Posterior cingulate gyrus (tissue), 11 donors: ENCODE measurements around the gene CISD2.
"Not testable (repeated sequence)": the region's sequence is repeated elsewhere in the genome, so short reads cannot be mapped to it uniquely, and the experiment has no call there.

Experiments used
- DNase-seq, 10 donors: peaks; one replicate each; pipeline versions ENCODE4 v3.0.0 to v3.0.0-alpha.2; 2020 to 2021; ENCODE audit warnings: mixed read lengths in 3 of 10
- intact Hi-C: fragments of 100-400 bp; cut with DNase I; formaldehyde crosslinking; loops from one replicate; pipeline ENCODE4 v1.15.1; 2023

Gene CISD2, protein sequence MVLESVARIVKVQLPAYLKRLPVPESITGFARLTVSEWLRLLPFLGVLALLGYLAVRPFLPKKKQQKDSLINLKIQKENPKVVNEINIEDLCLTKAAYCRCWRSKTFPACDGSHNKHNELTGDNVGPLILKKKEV

DNA sequence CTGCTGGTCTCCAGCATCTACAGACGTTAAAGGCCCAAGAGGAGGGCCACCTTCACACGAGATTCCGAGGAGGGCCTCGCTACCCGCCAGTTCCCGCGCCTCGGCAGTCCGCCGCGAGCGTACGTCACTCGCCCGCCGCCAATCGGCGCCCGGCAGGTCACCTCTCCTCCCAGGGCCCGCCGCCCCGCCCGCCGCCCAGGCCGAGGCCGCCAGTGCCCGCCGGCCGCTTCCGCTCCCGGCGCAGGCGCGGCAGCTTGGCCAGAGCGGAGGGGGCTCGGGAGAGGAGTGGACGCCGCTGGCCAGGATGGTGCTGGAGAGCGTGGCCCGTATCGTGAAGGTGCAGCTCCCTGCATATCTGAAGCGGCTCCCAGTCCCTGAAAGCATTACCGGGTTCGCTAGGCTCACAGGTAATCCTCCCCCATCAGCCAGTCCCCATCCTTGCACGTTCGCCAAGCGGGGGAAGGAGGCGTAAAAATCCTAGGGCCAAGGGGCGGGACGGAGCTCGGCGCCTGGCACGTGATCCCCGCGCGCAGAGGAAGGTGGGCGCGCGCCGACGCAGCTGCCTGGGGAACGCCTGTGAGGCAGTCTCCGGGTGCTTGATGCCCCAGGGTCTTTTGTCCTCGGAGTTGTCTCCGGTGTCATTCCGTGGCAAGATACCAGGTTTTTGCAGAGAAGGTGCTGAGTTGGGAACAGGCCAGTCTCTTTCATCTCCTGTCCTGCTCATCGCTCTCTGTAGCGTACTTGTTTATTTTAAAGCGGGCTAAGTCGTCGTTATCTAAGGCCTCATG is at the start of gene CISD2:
CISD2 (plus strand) TSS at position 212 of the 788 bp plus-strand sequence; CDS start at position 305, 93 bp downstream.
- DNase-seq: peak; percentile 86 to 99 (median 93)
- intact Hi-C loops: loop anchor here (1.0 to 5.0 kb wide), 2 partner anchors 42 to 247 kb away; partner anchors contain the start of gene UBE2D3

DNA sequence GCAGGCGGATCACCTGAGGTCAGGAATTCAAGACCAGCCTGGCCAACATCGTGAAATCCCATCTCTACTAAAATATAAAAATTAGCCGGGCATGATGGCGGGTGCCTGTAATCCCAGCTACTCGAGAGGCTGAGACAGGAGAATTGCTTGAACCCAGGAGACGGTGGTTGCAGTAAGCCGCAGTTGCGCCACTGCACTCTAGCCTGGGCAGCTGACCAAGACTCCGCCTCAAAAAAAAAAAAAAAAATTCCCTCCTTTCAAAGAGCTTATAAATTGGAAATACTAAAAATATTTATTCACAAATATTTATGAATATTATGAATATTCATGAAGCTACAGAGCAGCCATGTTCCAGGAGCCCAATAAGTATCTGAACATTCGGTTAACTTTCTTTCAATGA is 49.7 kb upstream of the CISD2 start:
- DNase-seq, intact Hi-C loops: not testable (repeated sequence)

GRCh38 chr4:102819588-102820365 is 49.0 kb upstream of the CISD2 start:
- DNase-seq: no peak
- intact Hi-C loops: no loop called here

GRCh38 chr4:102823464-102823863 is 45.3 kb upstream of the CISD2 start:
- intact Hi-C loops: no loop called here

DNA sequence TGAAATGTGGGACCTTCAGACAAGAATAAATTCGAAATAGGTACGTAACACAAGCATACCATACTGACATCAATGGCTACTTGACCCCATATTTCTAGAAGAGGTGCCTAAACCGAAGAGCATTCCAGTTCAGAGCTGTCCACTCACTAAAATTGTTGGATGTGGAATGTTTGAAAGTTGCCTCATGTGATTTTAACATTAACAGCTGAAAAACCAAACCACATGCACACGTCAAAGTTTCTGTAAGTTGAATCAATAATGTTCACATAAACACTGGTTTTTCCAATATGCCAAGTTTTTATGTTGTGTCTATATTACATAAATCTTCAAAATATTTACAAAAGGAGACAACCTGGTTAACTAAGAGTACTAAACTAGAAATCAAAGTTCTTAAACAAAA is 44.9 kb upstream of the CISD2 start:
- DNase-seq: no peak
- intact Hi-C loops: no loop called here

More at GRCh38 chr4:102823464-102823863, 45.3 kb upstream of the CISD2 start:
- no peak for DNase-seq

GRCh38 chr4:102824398-102824797 is 44.4 kb upstream of the CISD2 start:
- DNase-seq: no peak
- intact Hi-C loops: no loop called here

- intact Hi-C loops: loop anchor here (1.0 to 5.0 kb wide), 4 partner anchors 64 to 323 kb away; partner anchors contain the start of genes BDH2 and NFKB1
These were observed 43.3 kb upstream of the CISD2 start for GRCh38 chr4:102825261-102826091.

DNA sequence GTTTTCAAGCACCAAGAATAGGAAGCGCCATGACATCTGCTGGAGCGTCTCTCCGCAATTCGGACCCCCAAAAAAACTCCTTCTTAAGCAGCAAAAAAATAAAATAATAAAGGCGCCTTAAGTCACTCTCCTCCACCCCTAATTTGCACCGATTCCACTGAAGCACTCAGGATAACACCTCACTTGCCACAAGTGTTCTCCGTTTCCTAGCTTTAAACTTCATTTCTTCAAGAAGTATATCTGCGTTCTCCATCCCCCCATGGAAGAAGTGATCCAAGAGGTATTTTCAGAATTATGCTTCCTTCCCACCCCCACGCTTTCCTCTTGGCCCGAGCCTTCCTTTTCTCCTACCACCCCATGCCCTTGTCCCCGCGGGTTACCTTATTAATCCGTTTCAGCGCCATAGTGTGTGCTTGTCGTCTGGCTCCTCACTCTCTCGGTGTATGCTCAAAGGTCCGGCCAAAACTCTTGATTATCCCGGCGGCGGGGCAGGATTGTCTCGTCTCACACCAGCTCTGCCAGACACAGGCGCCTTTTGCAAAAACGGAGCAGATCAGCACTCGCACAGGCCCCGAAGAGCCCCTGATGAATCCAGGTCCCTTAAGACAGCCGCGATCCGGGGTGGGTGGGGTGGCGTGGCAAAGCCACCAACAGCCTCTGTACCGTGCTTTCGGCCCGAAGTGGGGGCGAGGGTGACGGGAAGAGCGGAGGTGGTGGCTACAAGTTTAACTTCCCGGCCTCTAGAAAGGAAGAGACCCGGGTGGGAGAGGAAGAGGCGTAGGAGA is 42.5 kb upstream of the CISD2 start:
- peak in 3 of 10 donors; percentile 10 to 80 (median 15) for DNase-seq
- intact Hi-C loops: loop anchor here (5.0 kb wide), 3 partner anchors 204 to 324 kb away; partner anchors contain the start of genes BDH2 and NFKB1

More at GRCh38 chr4:102825261-102826091, 43.3 kb upstream of the CISD2 start:
- DNase-seq: peak in 4 of 10 donors; percentile 9 to 48 (median 18)

DNA sequence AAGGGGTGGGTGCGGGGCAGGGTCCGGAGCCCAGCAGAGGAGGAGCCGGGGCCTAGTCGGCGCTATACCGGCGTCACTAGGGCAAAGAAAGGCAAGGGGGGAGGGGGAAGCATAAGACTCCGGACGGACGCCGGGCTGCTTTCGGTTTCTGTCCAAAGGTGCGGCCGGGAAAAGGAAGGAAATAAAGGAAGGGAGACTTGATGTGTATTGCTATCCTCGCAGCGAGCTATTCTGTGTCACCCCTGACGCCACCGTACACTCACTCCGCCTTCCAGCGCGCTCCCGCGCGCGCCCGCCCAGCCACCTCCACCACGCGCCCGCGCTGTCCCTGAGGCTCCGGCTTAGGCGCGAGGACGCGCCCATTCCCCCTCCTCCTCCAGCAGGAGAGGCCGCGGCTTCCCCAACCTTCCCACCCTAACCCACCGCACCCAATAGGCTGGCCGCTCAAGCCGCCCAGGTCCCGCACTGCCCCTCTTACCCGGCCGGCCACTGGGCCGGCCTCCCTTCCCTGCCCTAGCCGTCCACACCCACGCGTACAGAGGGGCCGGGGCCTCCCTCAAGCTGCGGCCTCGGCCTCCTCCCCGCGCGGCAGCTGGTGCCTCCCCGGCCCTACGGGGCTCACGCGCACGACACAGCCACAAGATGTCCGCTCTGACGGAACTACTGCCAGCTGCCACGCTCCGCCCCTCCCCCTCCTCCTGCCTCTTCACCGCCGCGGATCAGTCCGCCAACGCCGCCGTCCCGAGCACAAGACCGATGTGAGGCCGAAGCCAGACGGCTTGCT is 41.7 kb upstream of the CISD2 start, which contains the start of gene UBE2D3:
UBE2D3 (minus strand) TSS at position 662 of the 784 bp plus-strand sequence. CDS start 1,043 bp downstream, outside the sequence.
- intact Hi-C loops: loop anchor here (1.0 to 5.0 kb wide), 4 partner anchors 42 to 325 kb away; partner anchors contain the start of genes BDH2 and NFKB1
- DNase-seq: peak; percentile 85 to 98 (median 89)

DNA sequence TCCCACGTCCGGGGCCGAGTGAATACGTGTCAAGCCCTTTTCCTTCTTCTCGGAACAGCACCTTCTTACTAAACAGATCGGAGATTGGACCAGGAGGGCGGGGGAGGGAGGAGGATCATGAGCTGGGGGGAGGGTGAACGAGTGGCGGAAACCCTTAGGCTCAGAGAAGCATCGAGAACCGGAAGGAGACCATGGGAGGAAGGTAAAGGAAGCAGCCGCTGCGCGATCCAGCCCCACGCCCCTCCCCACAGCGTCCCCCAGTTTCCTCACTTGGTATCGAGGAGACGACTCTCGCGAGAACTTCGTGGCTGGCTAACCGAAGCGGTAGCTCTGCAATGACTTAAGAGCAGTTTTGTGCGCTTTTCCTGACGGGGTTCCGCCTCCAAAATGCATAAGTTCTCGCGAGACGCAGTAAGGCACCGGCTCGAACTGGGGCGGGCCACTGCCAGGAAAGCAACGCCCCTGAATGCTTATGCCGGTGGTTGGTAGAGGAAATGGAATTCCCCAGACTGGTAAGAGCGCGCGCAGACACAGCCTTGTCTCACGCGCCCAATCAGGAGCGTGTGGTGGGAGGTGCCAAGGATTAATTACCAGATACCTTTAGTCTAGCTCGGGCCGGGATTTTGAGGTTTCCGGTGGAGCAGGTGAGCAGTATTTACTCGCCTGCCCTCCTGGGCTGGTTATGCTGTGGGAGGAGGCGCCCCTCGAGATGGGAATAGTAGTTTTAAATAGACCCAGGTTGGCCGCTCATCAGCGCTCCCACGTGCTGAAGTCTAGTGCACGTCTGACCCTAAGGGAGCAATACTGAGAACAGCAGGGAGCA is 40.9 kb upstream of the CISD2 start:
- peak; percentile 88 to 99 (median 95) for DNase-seq
- intact Hi-C loops: loop anchor here (1.0 to 5.0 kb wide), 4 partner anchors 41 to 326 kb away; partner anchors contain the start of genes BDH2 and NFKB1

DNA sequence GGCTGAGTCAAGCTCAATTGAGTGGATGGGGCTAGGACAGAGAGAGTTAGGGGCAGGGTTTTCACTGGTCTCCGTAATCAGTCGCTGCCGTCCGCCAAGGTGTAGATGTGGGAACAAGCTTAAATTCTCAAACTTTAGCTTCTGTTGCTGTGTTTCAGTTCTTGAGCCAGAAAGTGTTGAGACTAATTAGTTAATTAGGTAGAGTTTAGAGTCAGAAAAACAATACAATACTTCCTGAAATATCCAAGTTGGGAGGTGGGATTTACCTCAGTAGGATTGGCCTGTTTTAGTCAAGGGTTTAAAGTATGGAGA is 40.3 kb upstream of the CISD2 start:
- DNase-seq: no peak
- intact Hi-C loops: loop anchor here (5.0 kb wide), 3 partner anchors 206 to 326 kb away; partner anchors contain the start of genes BDH2 and NFKB1

DNA sequence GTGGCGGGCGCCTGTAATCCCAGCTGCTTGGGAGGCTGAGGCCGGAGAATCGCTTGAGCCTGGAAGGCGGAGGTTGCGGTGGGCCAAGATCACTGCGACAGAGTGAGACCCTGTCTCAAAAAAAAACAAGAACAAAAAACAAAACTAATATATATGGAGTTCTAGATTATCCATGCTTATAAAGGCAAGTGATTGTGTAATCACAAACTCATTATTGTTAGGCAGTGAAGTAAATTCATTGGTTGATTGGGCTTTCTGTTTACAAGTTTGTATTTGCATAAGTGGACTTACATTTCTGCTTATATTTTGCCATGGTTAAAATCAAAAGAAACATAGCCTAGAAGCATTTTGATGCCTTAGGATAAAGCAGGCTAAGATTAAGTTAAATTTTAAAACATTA is 39.0 kb upstream of the CISD2 start:
- no peak for DNase-seq
- intact Hi-C loops: loop anchor here (5.0 kb wide), 3 partner anchors 208 to 328 kb away; partner anchors contain the start of genes BDH2 and NFKB1

DNA sequence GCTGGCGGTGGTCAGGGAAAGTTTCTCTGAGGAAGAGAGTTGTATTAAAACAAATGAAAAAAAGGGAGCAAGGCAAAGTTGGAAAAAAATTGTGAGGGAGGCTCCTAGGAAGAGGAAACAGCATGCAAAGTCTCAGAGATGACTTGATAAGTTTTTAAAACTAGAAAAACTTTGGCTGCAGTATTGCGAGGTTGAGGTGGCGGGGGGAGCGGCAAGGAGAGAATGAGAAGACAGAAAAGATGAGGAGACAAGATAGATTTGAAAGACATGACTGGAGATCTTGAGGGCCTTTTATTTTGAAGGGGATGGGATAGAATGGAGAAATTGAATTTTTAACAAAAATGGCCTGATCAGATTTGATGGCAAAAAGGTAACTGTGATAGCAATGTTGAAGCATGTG is 36.7 kb upstream of the CISD2 start:
- no peak for DNase-seq

DNA sequence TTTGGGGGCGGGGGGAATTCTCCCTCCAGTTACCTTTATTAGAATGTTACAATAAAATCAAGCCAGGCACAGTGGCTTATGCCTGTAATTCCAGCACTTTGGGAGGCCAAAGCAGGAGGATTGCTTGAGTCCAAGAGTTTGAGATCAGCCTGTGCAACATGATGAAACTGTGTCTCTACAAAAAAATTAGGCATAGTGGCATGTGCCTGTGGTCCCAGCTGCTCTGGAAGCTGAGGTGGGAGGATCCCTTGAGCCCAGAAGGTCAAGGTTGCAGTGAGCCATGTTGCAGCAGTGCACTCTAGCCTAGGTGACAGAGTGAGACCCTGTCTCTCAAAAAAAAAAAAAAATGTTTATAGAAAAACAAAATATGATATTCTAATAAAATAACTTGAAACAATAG is 36.1 kb upstream of the CISD2 start:
- intact Hi-C loops: no loop called here
- no peak for DNase-seq

More for the DNA sequence above, 36.7 kb upstream of the CISD2 start:
- intact Hi-C loops: no loop called here

- intact Hi-C loops: no loop called here
- DNase-seq: no peak
These were observed 32.2 kb upstream of the CISD2 start for GRCh38 chr4:102836596-102836995.

GRCh38 chr4:102842367-102842766 is 26.4 kb upstream of the CISD2 start:
- no peak for DNase-seq
- intact Hi-C loops: no loop called here

DNA sequence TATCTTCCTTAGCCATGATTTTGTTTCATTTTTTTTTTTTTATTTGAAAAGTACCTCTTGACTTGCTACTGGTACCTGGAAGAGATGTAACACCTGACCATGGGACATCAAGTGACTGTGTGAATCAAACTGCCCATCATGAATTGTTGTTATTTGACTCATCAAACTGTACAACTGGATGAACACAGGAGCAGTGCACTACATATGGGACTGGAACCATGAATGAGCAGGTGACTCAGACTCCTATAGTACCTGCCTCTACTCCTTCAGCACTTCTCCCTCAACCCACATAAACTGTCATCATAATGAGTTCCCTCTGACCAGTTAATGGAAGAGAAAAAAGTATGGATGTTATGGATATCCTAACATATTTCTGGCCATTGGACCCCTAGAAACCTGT is 25.5 kb upstream of the CISD2 start:
- DNase-seq: no peak
- intact Hi-C loops: no loop called here
